Iris pigment epithelial cell (primary cell): ENCODE results near the gene NEUROD6.

Experiments
- DNase-seq: peaks from one replicate; pipeline ENCODE4 v3.0.0-alpha.2; 2011; ENCODE audit warnings: low read depth

NEUROD6 gene

GRCh38 chr7:31333291-31333690, 7.2 kb downstream of the NEUROD6 start:
- no peak for DNase-seq

- DNase-seq = peak; percentile 0
Measured at GRCh38 chr7:31327071-31327470, 13.5 kb downstream of the NEUROD6 start.

DNA sequence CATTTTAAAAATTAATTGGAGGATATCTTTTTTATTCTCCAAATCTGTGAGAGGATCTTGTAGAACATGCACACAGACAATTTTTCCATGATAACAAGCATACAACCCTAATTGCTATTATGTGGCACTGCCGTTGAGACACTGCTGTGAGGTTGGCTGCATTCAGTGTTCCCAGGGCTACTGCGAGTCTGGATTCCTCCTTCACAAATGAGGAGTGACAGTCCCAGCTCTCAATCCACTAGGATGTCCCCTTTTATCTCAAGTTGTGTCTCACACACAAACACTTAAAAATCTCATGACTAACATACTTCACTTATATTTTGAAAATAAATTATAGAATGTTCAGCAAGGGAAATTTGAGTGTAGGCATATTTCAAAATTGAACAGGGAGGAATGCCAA, 14.1 kb downstream of the NEUROD6 start:
- no peak for DNase-seq

DNA sequence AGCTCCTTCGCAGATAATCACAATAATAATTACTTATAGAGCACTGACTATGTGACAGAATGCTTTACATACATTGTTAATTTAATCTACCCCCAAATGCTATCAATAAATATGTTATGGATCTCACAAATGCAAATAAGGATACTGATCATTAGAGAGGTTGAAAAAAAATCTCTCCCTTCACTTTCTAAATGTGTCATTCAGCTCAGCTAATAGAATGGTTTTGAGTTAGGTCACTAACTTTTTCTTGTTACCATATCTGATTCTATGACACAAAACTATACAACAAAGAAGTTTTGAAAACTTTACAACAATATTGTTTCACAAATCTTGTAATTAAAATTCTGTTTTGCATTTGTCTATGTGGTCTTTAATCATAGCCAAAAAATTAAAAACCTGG, 17.4 kb downstream of the NEUROD6 start:
- DNase-seq = no peak

DNA sequence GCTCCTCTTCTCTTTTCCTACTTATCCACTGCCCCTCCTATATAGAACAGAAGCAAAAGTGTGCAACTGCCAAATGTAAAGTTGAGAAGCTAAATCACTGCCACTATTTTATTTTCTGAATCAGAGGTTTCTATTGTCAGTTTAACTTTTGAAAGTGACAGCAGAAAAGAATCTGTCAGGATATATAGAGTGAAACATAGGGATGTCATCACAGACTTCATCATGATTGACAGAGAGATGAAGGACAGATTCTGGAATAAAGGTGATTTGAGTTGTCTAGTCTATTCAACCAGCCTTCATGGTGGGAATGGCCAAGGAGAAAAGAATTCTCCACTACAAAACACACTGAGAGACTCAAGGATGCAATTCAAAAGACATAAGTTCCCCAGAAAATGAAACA, 19.9 kb downstream of the NEUROD6 start:
- DNase-seq = no peak

DNA sequence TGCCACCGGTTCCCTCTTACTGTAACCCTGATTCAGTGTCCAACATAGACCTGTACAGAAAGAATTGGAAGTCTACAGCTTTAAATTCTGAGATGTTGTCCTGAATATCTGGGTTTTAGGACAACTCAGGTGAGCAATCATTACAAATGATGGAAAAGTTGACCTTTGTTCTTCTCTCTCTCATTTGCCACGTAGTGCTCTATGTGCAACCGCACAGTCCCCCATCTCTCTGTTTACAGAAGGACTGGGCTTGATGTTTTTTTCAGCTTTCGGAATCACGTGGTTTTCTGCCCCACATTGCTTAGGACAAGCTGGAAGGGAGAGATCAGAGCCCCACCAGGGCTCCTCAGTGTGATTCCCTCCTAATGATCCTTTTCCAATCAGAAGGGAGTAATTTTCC, 22.2 kb downstream of the NEUROD6 start:
- DNase-seq = no peak

DNA sequence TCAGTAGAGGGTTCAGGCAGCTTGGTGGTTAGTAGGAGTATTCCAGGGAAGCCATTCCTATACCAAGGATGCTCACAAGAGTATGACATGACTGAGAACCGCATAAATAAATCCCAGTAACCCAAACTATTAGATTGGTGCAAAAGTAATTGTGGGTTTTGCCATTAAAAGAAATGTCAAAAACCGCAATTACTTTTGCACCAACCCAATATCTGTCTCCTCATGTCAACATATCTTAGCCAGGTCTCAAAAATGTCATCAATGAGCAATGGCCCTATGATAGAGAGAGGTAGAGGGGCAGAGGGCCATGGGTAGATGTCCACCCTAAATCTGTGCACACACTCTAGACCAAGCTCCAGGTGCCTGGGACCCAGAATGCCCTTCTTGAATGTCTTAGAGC, 23.6 kb downstream of the NEUROD6 start:
- no peak for DNase-seq

GRCh38 chr7:31315758-31316157, 24.8 kb downstream of the NEUROD6 start:
- no peak for DNase-seq

- no peak for DNase-seq
Measured at GRCh38 chr7:31314781-31315180, 25.7 kb downstream of the NEUROD6 start.

GRCh38 chr7:31312889-31313288, 27.6 kb downstream of the NEUROD6 start:
- no peak for DNase-seq

- DNase-seq = no peak
Measured at GRCh38 chr7:31311552-31311951, 29.0 kb downstream of the NEUROD6 start.

GRCh38 chr7:31310321-31310935, 30.1 kb downstream of the NEUROD6 start:
- DNase-seq = no peak

- DNase-seq = no peak
Measured at GRCh38 chr7:31309407-31309806, 31.1 kb downstream of the NEUROD6 start.

GRCh38 chr7:31308652-31309051, 31.9 kb downstream of the NEUROD6 start:
- no peak for DNase-seq

DNA sequence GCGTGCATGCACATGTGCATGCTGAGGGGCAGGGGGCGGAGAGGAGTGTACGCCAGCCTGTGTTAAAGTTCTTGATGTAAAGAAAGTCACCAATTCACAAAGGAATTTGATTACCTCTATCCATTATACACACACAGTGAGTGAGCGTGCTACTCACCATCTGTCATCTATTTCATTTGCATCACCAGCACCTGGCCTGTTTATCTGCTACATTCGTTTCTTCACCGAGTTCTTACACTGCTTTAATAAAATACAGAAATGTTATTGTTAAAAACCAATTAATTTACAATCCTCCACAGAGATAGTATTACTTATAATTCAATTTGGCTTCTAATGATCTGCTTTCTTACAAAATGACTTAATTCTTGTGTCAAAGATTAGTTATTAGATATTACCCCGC, 32.6 kb downstream of the NEUROD6 start:
- no peak for DNase-seq

DNA sequence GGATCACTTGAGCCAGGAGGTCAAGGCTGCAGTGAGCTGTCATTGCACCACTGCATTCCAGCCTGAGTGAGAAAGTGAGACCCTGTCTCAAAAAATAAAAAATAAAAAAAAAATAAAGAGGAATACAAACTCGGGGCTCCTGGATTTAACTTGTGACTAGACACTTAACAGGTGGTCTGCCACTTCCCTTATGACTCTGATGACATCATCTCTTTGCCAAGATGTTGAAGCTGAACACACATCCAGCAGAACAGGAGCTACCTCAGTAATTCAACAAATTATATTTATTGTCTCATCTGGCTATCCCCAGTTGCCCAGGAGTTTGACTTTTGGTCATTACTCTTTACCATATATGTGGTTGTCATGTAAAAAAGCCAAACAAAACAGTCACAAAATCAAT, 35.3 kb downstream of the NEUROD6 start:
- no peak for DNase-seq

- DNase-seq = no peak
Measured at GRCh38 chr7:31304446-31304845, 36.1 kb downstream of the NEUROD6 start.

DNA sequence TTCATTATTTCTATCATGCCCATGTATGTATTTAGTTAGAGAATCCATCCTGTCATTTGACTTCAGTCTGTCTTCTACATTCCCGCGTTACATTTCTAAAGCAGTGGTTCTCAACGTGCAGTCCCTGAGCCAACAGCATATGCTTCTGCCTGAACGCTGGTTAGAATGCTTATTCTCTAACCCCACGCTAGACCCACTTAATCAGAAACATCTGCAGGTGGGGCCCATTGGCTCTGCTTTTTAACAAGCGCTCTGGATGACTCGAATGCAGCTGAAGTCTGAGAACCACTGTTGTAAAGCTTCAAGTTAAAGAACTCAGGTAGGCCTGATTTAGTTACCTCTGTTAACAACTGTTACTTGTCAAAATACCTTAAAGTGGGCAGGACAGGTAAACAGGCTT, 38.2 kb downstream of the NEUROD6 start:
- no peak for DNase-seq

DNA sequence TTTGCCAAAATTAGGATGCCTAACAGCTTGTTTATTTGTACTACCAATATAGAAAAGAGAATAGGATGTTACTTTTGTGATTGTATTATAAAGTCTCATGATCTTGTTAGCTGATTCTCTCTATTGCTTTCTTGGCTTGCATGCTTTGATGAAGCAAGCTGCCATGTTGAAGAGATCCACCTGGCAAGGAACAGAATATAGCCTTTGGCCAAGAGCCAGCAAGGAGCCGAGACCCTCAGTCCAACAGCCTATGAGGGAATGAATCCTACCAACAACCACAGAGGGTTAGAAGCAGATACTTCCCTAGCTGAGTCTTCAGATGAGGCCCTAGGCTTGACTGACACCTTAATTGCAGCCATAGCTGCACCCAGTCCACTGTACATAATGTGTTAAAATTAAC, 41.2 kb downstream of the NEUROD6 start:
- no peak for DNase-seq

DNA sequence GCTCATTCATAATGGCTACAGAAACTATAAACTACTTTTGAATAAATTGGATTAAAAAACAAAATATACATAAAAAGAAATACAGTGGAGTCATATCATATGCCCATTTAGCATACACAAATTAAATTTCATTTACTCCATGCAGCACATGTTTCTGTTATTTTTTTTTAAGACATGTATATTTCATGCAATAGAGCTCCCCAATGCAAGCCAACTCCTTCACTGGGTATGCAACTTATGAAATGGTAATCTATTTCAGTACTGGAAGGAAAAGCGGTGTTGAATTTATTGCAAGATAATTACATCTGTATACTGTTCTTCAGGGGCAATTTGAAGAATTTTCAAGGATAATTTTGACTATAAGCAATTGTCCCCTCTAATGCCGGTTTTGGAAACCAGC, 49.9 kb downstream of the NEUROD6 start:
- DNase-seq = no peak
